Gastrocnemius medialis (tissue), 4 donors: ENCODE measurements around the gene ST7. TPM values are rescaled to one million over a fixed set of nuclear protein-coding genes. Genes with fewer than 3 reads are reported as not detected.
A peak's percentile ranks its signal among the peaks of the same experiment; 100 is the strongest.

Experiments
- ATAC-seq, 2 donors: fragments of 150-250 bp; one replicate each; pipeline ENCODE4 v1.9.1; 2016
- DNase-seq, 2 donors: peaks; one replicate each; pipeline ENCODE4 v3.0.0-alpha.2; 2019
- H3K27ac ChIP-seq, 4 donors: fragments of 200-600 bp; sonication (generic); 1 replicate in 1 of 4; 2 replicates in 3 of 4; pipeline ENCODE4 v1.5.1; 2016 to 2018; ENCODE audit warnings: mild to moderate bottlenecking in 2 of 4, moderate library complexity in 1 of 4
- H3K27me3 ChIP-seq, 3 donors: fragments of 200-600 bp; sonication (generic) in 2 of 3; 1 replicate in 1 of 3; 2 replicates in 2 of 3; pipeline versions ENCODE4 v1.5.1 to v1.6.0; 2016 to 2019; ENCODE audit warnings: mild to moderate bottlenecking in 1 of 3, moderate library complexity in 1 of 3
- H3K36me3 ChIP-seq, 2 donors: fragments of 200-600 bp; sonication (generic) in 1 of 2; one replicate each; pipeline ENCODE4 v1.5.1; 2017 to 2018
- H3K4me1 ChIP-seq, 2 donors: fragments of 200-600 bp; sonication (generic) in 1 of 2; one replicate each; pipeline ENCODE4 v1.5.1; 2016 to 2017; ENCODE audit warnings: mild to moderate bottlenecking in 2 of 2
- H3K4me3 ChIP-seq, 4 donors: fragments of 200-600 bp; sonication (generic) in 3 of 4; 1 replicate in 1 of 4; 2 replicates in 3 of 4; pipeline ENCODE4 v1.5.1; 2016 to 2019; ENCODE audit warnings: mild to moderate bottlenecking in 2 of 4
- H3K9me3 ChIP-seq, 3 donors: fragments of 200-600 bp; sonication (generic) in 2 of 3; 1 replicate in 1 of 3; 2 replicates in 2 of 3; pipeline ENCODE4 v1.5.1; 2016 to 2019
- POLR2A ChIP-seq, 2 donors: fragments of 450-650 bp; IDR thresholded peaks; one replicate each; pipeline ENCODE4 v1.6.1; 2017; ENCODE audit warnings: antibody characterized with exemption in 2 of 2, mild to moderate bottlenecking in 2 of 2, moderate library complexity in 2 of 2
- in situ Hi-C, 4 donors: fragments of 200-750 bp; cut with MboI; loops; one replicate each; pipeline versions ENCODE4 v1.15.0 to v1.8.0; 2017; ENCODE audit warnings: low sequenced_read_pairs in 4 of 4
- intact Hi-C: fragments of 100-400 bp; cut with DNase I; formaldehyde crosslinking; loops from one replicate; pipeline ENCODE4 v1.15.1; 2023; ENCODE audit warnings: low total_unique reads
- total RNA-seq, 4 donors: library from RNA; depleted of rRNA; stranded (reverse); fragments of >200 nt; gene quantifications; one replicate each; pipeline versions ENCODE4 v1.1.0 to v1.2.3, GENCODE V29; 2016
- TF ChIP-seq, protein P1 (sequence below), 5 experiments: fragments of 450-650 bp in 3 of 5; fragments of 200-600 bp in 2 of 5; sonication (generic) in 2 of 5; IDR thresholded peaks in 4 of 5; conservative IDR thresholded peaks in 1 of 5; 1 replicate in 4 of 5; 2 replicates in 1 of 5; pipeline ENCODE4 v1.5.1; 2016 to 2019; ENCODE audit warnings: antibody characterized with exemption in 5 of 5, mild to moderate bottlenecking in 3 of 5, moderate library complexity in 3 of 5

The ST7 gene
- total RNA-seq, 4 donors from 2014 or later: 5.5 to 14.5 (median 11.9) TPM

GRCh38 chr7:117124591-117125220 lies 171.4 kb downstream of the ST7 start:
- Histone ChIP-seq H3K4me1 (peaks cover 10 to 26% of the 10 kb centered on the region in 2 donors), H3K4me3 (no peak overlapping the region), H3K27me3 (no peaks in the 10 kb centered on the region), H3K27ac (peak overlapping the region in 2 of 4 donors; percentile 30 to 49), H3K9me3 (no peaks in the 10 kb centered on the region), H3K36me3 (no peaks in the 10 kb centered on the region)
- peak; percentile 81 to 92 for ATAC-seq
- peak; percentile 52 to 76 for DNase-seq
- TF ChIP-seq, protein P1, sequence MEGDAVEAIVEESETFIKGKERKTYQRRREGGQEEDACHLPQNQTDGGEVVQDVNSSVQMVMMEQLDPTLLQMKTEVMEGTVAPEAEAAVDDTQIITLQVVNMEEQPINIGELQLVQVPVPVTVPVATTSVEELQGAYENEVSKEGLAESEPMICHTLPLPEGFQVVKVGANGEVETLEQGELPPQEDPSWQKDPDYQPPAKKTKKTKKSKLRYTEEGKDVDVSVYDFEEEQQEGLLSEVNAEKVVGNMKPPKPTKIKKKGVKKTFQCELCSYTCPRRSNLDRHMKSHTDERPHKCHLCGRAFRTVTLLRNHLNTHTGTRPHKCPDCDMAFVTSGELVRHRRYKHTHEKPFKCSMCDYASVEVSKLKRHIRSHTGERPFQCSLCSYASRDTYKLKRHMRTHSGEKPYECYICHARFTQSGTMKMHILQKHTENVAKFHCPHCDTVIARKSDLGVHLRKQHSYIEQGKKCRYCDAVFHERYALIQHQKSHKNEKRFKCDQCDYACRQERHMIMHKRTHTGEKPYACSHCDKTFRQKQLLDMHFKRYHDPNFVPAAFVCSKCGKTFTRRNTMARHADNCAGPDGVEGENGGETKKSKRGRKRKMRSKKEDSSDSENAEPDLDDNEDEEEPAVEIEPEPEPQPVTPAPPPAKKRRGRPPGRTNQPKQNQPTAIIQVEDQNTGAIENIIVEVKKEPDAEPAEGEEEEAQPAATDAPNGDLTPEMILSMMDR (IDR thresholded peaks at IDR 0.05 in 4 of 5, conservative IDR thresholded peaks at IDR 0.05 in 1 of 5): no peak
- in situ Hi-C loops: loop anchor here (5.0 to 25.0 kb wide), 4 partner anchors 137 to 487 kb away; no protein-coding TSS in a partner anchor
- intact Hi-C loops: no loop called here

DNA sequence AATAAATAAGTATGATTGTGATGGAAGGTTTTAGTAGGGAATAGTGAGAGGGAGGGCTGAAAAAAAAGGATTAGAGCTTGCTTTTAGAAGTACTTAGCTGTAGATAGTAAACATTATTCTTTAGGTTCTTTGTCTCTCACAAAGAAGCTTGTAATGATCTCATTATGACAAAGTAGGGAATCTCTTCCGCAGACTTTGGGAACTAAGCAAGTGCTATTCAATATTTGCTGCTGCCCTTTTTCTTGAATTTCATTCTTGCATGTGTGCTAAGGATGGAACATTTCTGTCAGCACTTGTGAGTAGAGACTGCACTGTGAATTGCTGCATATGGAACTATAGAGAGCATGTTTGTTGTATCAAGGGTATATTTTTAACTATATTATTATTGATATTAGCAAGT lies 173.4 kb downstream of the ST7 start:
- DNase-seq: no peak
- in situ Hi-C loops (loop anchor here in 3 of 4 donors (5.0 kb wide), 3 partner anchors 139 to 199 kb away; no protein-coding TSS in a partner anchor), intact Hi-C loops (loop anchor here (1.0 kb wide), 1 partner anchor 196 kb away; no protein-coding TSS in a partner anchor)
- Histone ChIP-seq H3K4me1 (peaks cover 16 to 34% of the 10 kb centered on the region in 2 donors), H3K9me3 (no peaks in the 10 kb centered on the region), H3K36me3 (no peaks in the 10 kb centered on the region), H3K27ac (no peak overlapping the region), H3K4me3 (no peak overlapping the region), H3K27me3 (no peaks in the 10 kb centered on the region)
- ATAC-seq: no peak
- TF ChIP-seq POLR2A (IDR thresholded peaks at IDR 0.05): no peak
- TF ChIP-seq, protein P1 (IDR thresholded peaks at IDR 0.05 in 4 of 5, conservative IDR thresholded peaks at IDR 0.05 in 1 of 5): no peak

GRCh38 chr7:117127585-117128168 lies 174.4 kb downstream of the ST7 start:
- Histone ChIP-seq H3K36me3 (no peaks in the 10 kb centered on the region), H3K27ac (no peak overlapping the region), H3K9me3 (no peaks in the 10 kb centered on the region), H3K27me3 (no peaks in the 10 kb centered on the region), H3K4me3 (no peak overlapping the region), H3K4me1 (peaks cover 26 to 39% of the 10 kb centered on the region in 2 donors)
- DNase-seq (peak in 1 of 2 donors; percentile 28), ATAC-seq (peak in 1 of 2 donors; percentile 50)
- intact Hi-C loops: loop anchor here (1.0 kb wide), 1 partner anchor 197 kb away; no protein-coding TSS in a partner anchor
- no peak for TF ChIP-seq POLR2A (IDR thresholded peaks at IDR 0.05)
- TF ChIP-seq, protein P1 (IDR thresholded peaks at IDR 0.05 in 4 of 5, conservative IDR thresholded peaks at IDR 0.05 in 1 of 5): peak; percentile 45 to 89 (median 69)
- in situ Hi-C loops: loop anchor here in 3 of 4 donors (5.0 kb wide), 3 partner anchors 140 to 200 kb away; no protein-coding TSS in a partner anchor

- Histone ChIP-seq H3K27ac (no peak overlapping the region), H3K4me1 (peaks cover 26 to 38% of the 10 kb centered on the region in 2 donors), H3K4me3 (no peak overlapping the region), H3K36me3 (no peaks in the 10 kb centered on the region), H3K9me3 (no peaks in the 10 kb centered on the region), H3K27me3 (no peaks in the 10 kb centered on the region)
- ATAC-seq (no peak), DNase-seq (no peak)
- intact Hi-C loops (no loop called here), in situ Hi-C loops (loop anchor here in 3 of 4 donors (5.0 kb wide), 3 partner anchors 142 to 202 kb away; no protein-coding TSS in a partner anchor)
- TF ChIP-seq, protein P1 (IDR thresholded peaks at IDR 0.05 in 4 of 5, conservative IDR thresholded peaks at IDR 0.05 in 1 of 5): no peak
- no peak for TF ChIP-seq POLR2A (IDR thresholded peaks at IDR 0.05)
Measured at GRCh38 chr7:117129521-117129955, 176.2 kb downstream of the ST7 start.
